ENCODE results near the gene SEMA4D.
A peak's percentile ranks its signal among the peaks of the same experiment; 100 is the strongest.

Gene SEMA4D

GRCh38 chr9:89381308-89381609 is 116.7 kb downstream of the SEMA4D start:
- DNase-seq (ENCODE audit: low read depth in 1 of 2, low spot score in 1 of 2) = no peak
- H3K27ac ChIP-seq (replicated peaks) = no peak overlapping the region
- TF ChIP-seq, protein P1, sequence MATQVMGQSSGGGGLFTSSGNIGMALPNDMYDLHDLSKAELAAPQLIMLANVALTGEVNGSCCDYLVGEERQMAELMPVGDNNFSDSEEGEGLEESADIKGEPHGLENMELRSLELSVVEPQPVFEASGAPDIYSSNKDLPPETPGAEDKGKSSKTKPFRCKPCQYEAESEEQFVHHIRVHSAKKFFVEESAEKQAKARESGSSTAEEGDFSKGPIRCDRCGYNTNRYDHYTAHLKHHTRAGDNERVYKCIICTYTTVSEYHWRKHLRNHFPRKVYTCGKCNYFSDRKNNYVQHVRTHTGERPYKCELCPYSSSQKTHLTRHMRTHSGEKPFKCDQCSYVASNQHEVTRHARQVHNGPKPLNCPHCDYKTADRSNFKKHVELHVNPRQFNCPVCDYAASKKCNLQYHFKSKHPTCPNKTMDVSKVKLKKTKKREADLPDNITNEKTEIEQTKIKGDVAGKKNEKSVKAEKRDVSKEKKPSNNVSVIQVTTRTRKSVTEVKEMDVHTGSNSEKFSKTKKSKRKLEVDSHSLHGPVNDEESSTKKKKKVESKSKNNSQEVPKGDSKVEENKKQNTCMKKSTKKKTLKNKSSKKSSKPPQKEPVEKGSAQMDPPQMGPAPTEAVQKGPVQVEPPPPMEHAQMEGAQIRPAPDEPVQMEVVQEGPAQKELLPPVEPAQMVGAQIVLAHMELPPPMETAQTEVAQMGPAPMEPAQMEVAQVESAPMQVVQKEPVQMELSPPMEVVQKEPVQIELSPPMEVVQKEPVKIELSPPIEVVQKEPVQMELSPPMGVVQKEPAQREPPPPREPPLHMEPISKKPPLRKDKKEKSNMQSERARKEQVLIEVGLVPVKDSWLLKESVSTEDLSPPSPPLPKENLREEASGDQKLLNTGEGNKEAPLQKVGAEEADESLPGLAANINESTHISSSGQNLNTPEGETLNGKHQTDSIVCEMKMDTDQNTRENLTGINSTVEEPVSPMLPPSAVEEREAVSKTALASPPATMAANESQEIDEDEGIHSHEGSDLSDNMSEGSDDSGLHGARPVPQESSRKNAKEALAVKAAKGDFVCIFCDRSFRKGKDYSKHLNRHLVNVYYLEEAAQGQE (IDR thresholded peaks at IDR 0.05; ENCODE audit: insufficient replicate concordance, low read depth) = no peak
- TF ChIP-seq POLR2AphosphoS5 (IDR thresholded peaks at IDR 0.05; ENCODE audit: low read depth) (no peak), CTCF (IDR thresholded peaks at IDR 0.05; ENCODE audit: insufficient read depth, low read length) (no peak), GABPA (IDR thresholded peaks at IDR 0.05; ENCODE audit: low read depth) (no peak), SPI1 (IDR thresholded peaks at IDR 0.05; ENCODE audit: borderline replicate concordance, low read depth) (no peak)
- H3K27me3 ChIP-seq (ENCODE audit: insufficient read depth, poor library complexity, severe bottlenecking) = no peaks in the 10 kb centered on the region
- no peak overlapping the region for H3K4me3 ChIP-seq (replicated peaks; ENCODE audit: insufficient read depth, low read length)

GRCh38 chr9:89380437-89381307 is 117.2 kb downstream of the SEMA4D start:
- Histone ChIP-seq H3K4me3 (replicated peaks; ENCODE audit: insufficient read depth, low read length) (no peak overlapping the region), H3K27ac (replicated peaks) (peak overlapping the region; percentile 5; the same call in 1 of the 2 replicates)
- no peak for DNase-seq (ENCODE audit: low read depth in 1 of 2, low spot score in 1 of 2)

More at GRCh38 chr9:89380437-89381307, 117.2 kb downstream of the SEMA4D start:
- TF ChIP-seq CTCF (IDR thresholded peaks at IDR 0.05; ENCODE audit: insufficient read depth, low read length) (no peak), GABPA (IDR thresholded peaks at IDR 0.05; ENCODE audit: low read depth) (no peak), SPI1 (IDR thresholded peaks at IDR 0.05; ENCODE audit: borderline replicate concordance, low read depth) (no peak), POLR2AphosphoS5 (IDR thresholded peaks at IDR 0.05; ENCODE audit: low read depth) (no peak)
- TF ChIP-seq, protein P1 (IDR thresholded peaks at IDR 0.05; ENCODE audit: insufficient replicate concordance, low read depth) = no peak
- H3K27me3 ChIP-seq (ENCODE audit: insufficient read depth, poor library complexity, severe bottlenecking) = no peaks in the 10 kb centered on the region

All from HL-60 (cell line).